Transverse colon (tissue), 4 donors: ENCODE data around the gene CCDC88B.

Experiments used
- CTCF ChIP-seq, 5 experiments: fragments of 200-600 bp in 3 of 5; fragments of 450-650 bp in 2 of 5; sonication (generic) in 3 of 5; IDR thresholded peaks; 1 replicate in 2 of 5; 2 replicates in 3 of 5; pipeline ENCODE4 v1.5.1; 2016 to 2017; ENCODE audit warnings: antibody characterized with exemption in 5 of 5, inconsistent platforms in 3 of 5, mild to moderate bottlenecking in 2 of 5, moderate library complexity in 1 of 5
- EP300 ChIP-seq: sonication (generic); formaldehyde crosslinking; IDR thresholded peaks from one replicate; pipeline ENCODE4 v1.6.1; 2017; ENCODE audit warnings: antibody characterized with exemption, low read depth
- POLR2A ChIP-seq: fragments of 450-650 bp; IDR thresholded peaks from one replicate; pipeline ENCODE4 v1.6.1; 2016; ENCODE audit warnings: antibody characterized with exemption, mild to moderate bottlenecking, moderate library complexity
- POLR2AphosphoS5 ChIP-seq, 3 donors: sonication (generic); formaldehyde crosslinking; IDR thresholded peaks; one replicate each; pipeline ENCODE4 v1.6.1; 2016; ENCODE audit warnings: antibody characterized with exemption in 3 of 3

- TF ChIP-seq POLR2AphosphoS5 (IDR thresholded peaks at IDR 0.05) (no peak), POLR2A (no peak), CTCF (IDR thresholded peaks at IDR 0.05) (no peak), EP300 (no peak)
Measured at GRCh38 chr11:64348383-64349024, 8.5 kb downstream of the CCDC88B start.
